H9 (cell line): Measurements from ENCODE around the gene WDR77. TPM values are rescaled to one million over a fixed set of nuclear protein-coding genes. Genes with fewer than 3 reads are reported as not detected.

ENCODE experiments used
- DNase-seq: peaks from one replicate; pipeline ENCODE4 v3.0.0-alpha.2; 2017
- H2AFZ ChIP-seq: one replicate; pipeline ENCODE4 v1.6.1; 2013; ENCODE audit warnings: mild to moderate bottlenecking, low read length, control low read depth, moderate library complexity
- H2AK5ac ChIP-seq: 2 replicates; pipeline ENCODE4 v1.6.1; 2013; ENCODE audit warnings: low read length, control low read depth, mixed read lengths; ENCODE audit not compliant: insufficient read length
- H2BK120ac ChIP-seq: one replicate; pipeline ENCODE4 v1.6.1; 2013; ENCODE audit warnings: low read depth, mild to moderate bottlenecking, low read length, control low read depth, inconsistent platforms; ENCODE audit not compliant: poor library complexity, severe bottlenecking
- H2BK12ac ChIP-seq: 2 replicates; pipeline ENCODE4 v1.6.1; 2013; ENCODE audit warnings: low read length, control low read depth, mixed read lengths, low read depth; ENCODE audit not compliant: insufficient read length
- H2BK15ac ChIP-seq: 2 replicates; pipeline ENCODE4 v1.6.1; 2013; ENCODE audit warnings: low read depth, low read length, control low read depth
- H2BK20ac ChIP-seq: one replicate; pipeline ENCODE4 v1.6.1; 2013; ENCODE audit warnings: low read depth, mild to moderate bottlenecking, low read length, control low read depth, inconsistent platforms; ENCODE audit not compliant: poor library complexity, severe bottlenecking
- H2BK5ac ChIP-seq: 2 replicates; pipeline ENCODE4 v1.6.1; 2013; ENCODE audit warnings: low read length, control low read depth, mixed read lengths; ENCODE audit not compliant: insufficient read length
- H3K14ac ChIP-seq: 2 replicates; pipeline ENCODE4 v1.6.1; 2013; ENCODE audit warnings: low read length, control low read depth; ENCODE audit not compliant: insufficient read depth
- H3K18ac ChIP-seq: 2 replicates; pipeline ENCODE4 v1.6.1; 2013; ENCODE audit warnings: low read depth, mild to moderate bottlenecking, mixed read lengths, low read length, control low read depth; ENCODE audit not compliant: insufficient read length
- H3K23ac ChIP-seq: 2 replicates; pipeline ENCODE4 v1.6.1; 2013; ENCODE audit warnings: low read length, control low read depth, mixed read lengths, low read depth; ENCODE audit not compliant: insufficient read length
- H3K23me2 ChIP-seq: 2 replicates; pipeline ENCODE4 v1.6.1; 2013; ENCODE audit warnings: low read depth, mild to moderate bottlenecking, mixed read lengths, low read length, control low read depth; ENCODE audit not compliant: insufficient read length, poor library complexity, severe bottlenecking
- H3K27ac ChIP-seq: 2 replicates; pipeline ENCODE4 v1.5.1; 2013; ENCODE audit warnings: low read length, control low read depth, mixed read lengths, low read depth; ENCODE audit not compliant: insufficient read length
- H3K27me3 ChIP-seq: 2 replicates; pipeline ENCODE4 v1.6.1; 2013; ENCODE audit warnings: low read length, control low read depth, inconsistent platforms; ENCODE audit not compliant: insufficient read depth
- H3K4ac ChIP-seq: 2 replicates; pipeline ENCODE4 v1.6.1; 2013; ENCODE audit warnings: low read depth, mild to moderate bottlenecking, control low read depth, inconsistent platforms, low read length, moderate library complexity
- H3K4me1 ChIP-seq: 2 replicates; pipeline ENCODE4 v1.6.1; 2013; ENCODE audit warnings: low read length, control low read depth, inconsistent platforms; ENCODE audit not compliant: insufficient read depth
- H3K4me2 ChIP-seq: 2 replicates; pipeline ENCODE4 v1.6.1; 2013; ENCODE audit warnings: low read length, control low read depth, mixed read lengths; ENCODE audit not compliant: insufficient read length, insufficient read depth
- H3K56ac ChIP-seq: 2 replicates; pipeline ENCODE4 v1.6.1; 2013; ENCODE audit warnings: low read depth, mild to moderate bottlenecking, mixed read lengths, low read length, control low read depth; ENCODE audit not compliant: insufficient read length
- H3K79me1 ChIP-seq: 2 replicates; pipeline ENCODE4 v1.6.1; 2013; ENCODE audit warnings: low read depth, mild to moderate bottlenecking, moderate library complexity, low read length, control low read depth, inconsistent platforms; ENCODE audit not compliant: insufficient read depth, poor library complexity, severe bottlenecking
- H3K79me2 ChIP-seq: 2 replicates; pipeline ENCODE4 v1.6.1; 2013; ENCODE audit warnings: low read length, control low read depth, inconsistent platforms; ENCODE audit not compliant: insufficient read depth
- H3K9ac ChIP-seq: 2 replicates; pipeline ENCODE4 v1.6.1; 2013; ENCODE audit warnings: low read length, control low read depth, mixed read lengths; ENCODE audit not compliant: insufficient read length; ENCODE audit errors: extremely low read depth
- H3K9me3 ChIP-seq: one replicate; pipeline ENCODE4 v1.6.1; 2013; ENCODE audit warnings: low read depth, low read length, inconsistent platforms; ENCODE audit not compliant: control insufficient read depth
- H3T11ph ChIP-seq: one replicate; pipeline ENCODE4 v1.6.1; 2013; ENCODE audit warnings: mild to moderate bottlenecking, low read length, control low read depth, inconsistent platforms
- H4K20me1 ChIP-seq: one replicate; pipeline ENCODE4 v1.6.1; 2013; ENCODE audit not compliant: control insufficient read depth, insufficient read length, insufficient read depth
- H4K5ac ChIP-seq: 2 replicates; pipeline ENCODE4 v1.6.1; 2013; ENCODE audit warnings: low read depth, mild to moderate bottlenecking, mixed read lengths, low read length, control low read depth; ENCODE audit not compliant: insufficient read length
- H4K8ac ChIP-seq: replicated peaks from 2 replicates; pipeline ENCODE4 v1.6.1; 2013; ENCODE audit warnings: low read length, control low read depth, mixed read lengths, low read depth; ENCODE audit not compliant: insufficient read length
- H4K91ac ChIP-seq: 2 replicates; pipeline ENCODE4 v1.6.1; 2013; ENCODE audit warnings: low read depth, mild to moderate bottlenecking, moderate library complexity, mixed read lengths, low read length, control low read depth; ENCODE audit not compliant: insufficient read length
- H3K27ac Mint-ChIP-seq, 3 experiments: 2 replicates in 2 of 3; 3 replicates in 1 of 3; pipeline ENCODE4 v1.8.0; 2020 to 2021; ENCODE audit warnings: mixed read lengths in 3 of 3, mild to moderate bottlenecking in 1 of 3, moderate library complexity in 1 of 3
- H3K27me3 Mint-ChIP-seq: 2 replicates; pipeline ENCODE4 v1.8.0; 2021; ENCODE audit warnings: low read depth, mild to moderate bottlenecking, moderate library complexity, mixed read lengths
- H3K36me3 Mint-ChIP-seq, 3 experiments: 2 replicates in 2 of 3; 3 replicates in 1 of 3; pipeline ENCODE4 v1.8.0; 2020 to 2021; ENCODE audit warnings: low read depth in 3 of 3, mixed read lengths in 3 of 3; ENCODE audit not compliant: insufficient read depth in 1 of 3
- H3K4me1 Mint-ChIP-seq, 2 experiments: 2 replicates each; pipeline ENCODE4 v1.8.0; 2020; ENCODE audit warnings: mixed read lengths in 2 of 2
- H3K4me3 Mint-ChIP-seq, 2 experiments: 2 replicates in 1 of 2; 3 replicates in 1 of 2; pipeline ENCODE4 v1.8.0; 2020 to 2021; ENCODE audit warnings: mild to moderate bottlenecking in 2 of 2, mixed read lengths in 2 of 2, moderate library complexity in 1 of 2
- H3K9me3 Mint-ChIP-seq, 2 experiments: 2 replicates in 1 of 2; 3 replicates in 1 of 2; pipeline ENCODE4 v1.8.0; 2020; ENCODE audit warnings: mild to moderate bottlenecking in 2 of 2, mixed read lengths in 2 of 2, moderate library complexity in 1 of 2
- WGBS: extraction: QIAGEN DNeasy Blood & Tissue Kit; methylation state at CpG from one replicate; pipeline ENCODE4 v1.1.7; 2013; ENCODE audit warnings: missing lambda C conversion rate, low lambda C conversion rate, mixed read lengths; ENCODE audit not compliant: insufficient read length; ENCODE audit errors: extremely low coverage; 5-methylcytosine and 5-hydroxymethylcytosine counted together
- total RNA-seq: library from RNA; stranded (reverse); gene quantifications from 2 replicates; pipeline ENCODE4 v1.2.1, GENCODE V29; 2021
- TF ChIP-seq, protein P1 (sequence below): fragments of 200-600 bp; sonication (generic); conservative IDR thresholded peaks from 3 replicates; pipeline ENCODE4 v1.8.0; 2021; ENCODE audit warnings: antibody characterized with exemption, mild to moderate bottlenecking

Gene WDR77
- total RNA-seq, 1 experiment from 2014 or later: 70.9 TPM

- H3K27ac ChIP-seq: no peak overlapping the region
- H2BK12ac ChIP-seq: no peak overlapping the region
- H3K23ac ChIP-seq: no peak overlapping the region
- no CpG with 5 or more reads among the region's 3 CpGs for WGBS
- H3K27me3 Mint-ChIP-seq: peaks cover 5% of the 10 kb centered on the region
- H3K56ac ChIP-seq: no peak overlapping the region
- no peaks in the 10 kb centered on the region for H3K23me2 ChIP-seq
- no peak overlapping the region for H3K27ac Mint-ChIP-seq
- no peak overlapping the region for H3T11ph ChIP-seq
- H2AK5ac ChIP-seq: no peak overlapping the region
- H4K5ac ChIP-seq: no peak overlapping the region
- DNase-seq: no peak
- no peak overlapping the region for H4K91ac ChIP-seq
- H2BK5ac ChIP-seq: no peak overlapping the region
- H3K4me1 Mint-ChIP-seq: no peaks in the 10 kb centered on the region
- H3K4me3 Mint-ChIP-seq: no peak overlapping the region
- no peaks in the 10 kb centered on the region for H3K4me1 ChIP-seq
- H2BK120ac ChIP-seq: no peak overlapping the region
- no peaks in the 10 kb centered on the region for H3K79me2 ChIP-seq
- H3K36me3 Mint-ChIP-seq: peaks cover 25 to 39% (median 30%) of the 10 kb centered on the region in 3 experiments; a peak in 6 of 7 replicates
- H3K9ac ChIP-seq: no peak overlapping the region
- no peaks in the 10 kb centered on the region for H3K27me3 ChIP-seq
- H3K4me2 ChIP-seq: no peak overlapping the region
- H3K4ac ChIP-seq: no peak overlapping the region
- no peaks in the 10 kb centered on the region for H3K79me1 ChIP-seq
- no peaks in the 10 kb centered on the region for H3K9me3 ChIP-seq
- H4K8ac ChIP-seq: no peak overlapping the region
- no peaks in the 10 kb centered on the region for H4K20me1 ChIP-seq
- H2AFZ ChIP-seq: no peak overlapping the region
- TF ChIP-seq, protein P1, sequence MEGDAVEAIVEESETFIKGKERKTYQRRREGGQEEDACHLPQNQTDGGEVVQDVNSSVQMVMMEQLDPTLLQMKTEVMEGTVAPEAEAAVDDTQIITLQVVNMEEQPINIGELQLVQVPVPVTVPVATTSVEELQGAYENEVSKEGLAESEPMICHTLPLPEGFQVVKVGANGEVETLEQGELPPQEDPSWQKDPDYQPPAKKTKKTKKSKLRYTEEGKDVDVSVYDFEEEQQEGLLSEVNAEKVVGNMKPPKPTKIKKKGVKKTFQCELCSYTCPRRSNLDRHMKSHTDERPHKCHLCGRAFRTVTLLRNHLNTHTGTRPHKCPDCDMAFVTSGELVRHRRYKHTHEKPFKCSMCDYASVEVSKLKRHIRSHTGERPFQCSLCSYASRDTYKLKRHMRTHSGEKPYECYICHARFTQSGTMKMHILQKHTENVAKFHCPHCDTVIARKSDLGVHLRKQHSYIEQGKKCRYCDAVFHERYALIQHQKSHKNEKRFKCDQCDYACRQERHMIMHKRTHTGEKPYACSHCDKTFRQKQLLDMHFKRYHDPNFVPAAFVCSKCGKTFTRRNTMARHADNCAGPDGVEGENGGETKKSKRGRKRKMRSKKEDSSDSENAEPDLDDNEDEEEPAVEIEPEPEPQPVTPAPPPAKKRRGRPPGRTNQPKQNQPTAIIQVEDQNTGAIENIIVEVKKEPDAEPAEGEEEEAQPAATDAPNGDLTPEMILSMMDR: no peak
- H2BK15ac ChIP-seq: no peak overlapping the region
- H3K9me3 Mint-ChIP-seq: no peaks in the 10 kb centered on the region
- H3K14ac ChIP-seq: no peak overlapping the region
- H3K18ac ChIP-seq: no peak overlapping the region
- no peak overlapping the region for H2BK20ac ChIP-seq
Observed at GRCh38 chr1:111436726-111437125, 12.3 kb downstream of the WDR77 start.
